Activated T-cell treated with anti-CD3 and anti-CD28 coated beads, Interleukin-2, amount 50 U/mL, for 1 hour (primary cell): Measurements from ENCODE around the gene TMA7.
"Not testable (repeated sequence)": the region's sequence is repeated elsewhere in the genome, so short reads cannot be mapped to it uniquely, and the experiment has no call there.

Experiments
- DNase-seq: peaks from one replicate; pipeline ENCODE4 v3.0.0-alpha.2; 2020

The TMA7 gene

GRCh38 chr3:48470286-48470685, 30.2 kb downstream of the TMA7 start:
- no peak for DNase-seq

DNA sequence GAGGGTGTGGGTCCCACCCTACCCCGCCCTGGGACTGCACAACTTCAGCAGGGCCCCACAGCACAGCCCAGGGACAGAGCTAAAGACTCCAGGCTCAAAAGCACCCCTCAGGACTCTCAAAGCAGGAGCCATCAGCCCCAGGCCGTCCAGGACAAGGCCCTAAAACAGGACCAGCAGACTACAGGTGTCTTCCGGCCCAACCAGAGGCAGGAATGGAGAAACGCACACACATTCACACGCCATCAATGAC, 32.5 kb downstream of the TMA7 start:
- no peak for DNase-seq

DNA sequence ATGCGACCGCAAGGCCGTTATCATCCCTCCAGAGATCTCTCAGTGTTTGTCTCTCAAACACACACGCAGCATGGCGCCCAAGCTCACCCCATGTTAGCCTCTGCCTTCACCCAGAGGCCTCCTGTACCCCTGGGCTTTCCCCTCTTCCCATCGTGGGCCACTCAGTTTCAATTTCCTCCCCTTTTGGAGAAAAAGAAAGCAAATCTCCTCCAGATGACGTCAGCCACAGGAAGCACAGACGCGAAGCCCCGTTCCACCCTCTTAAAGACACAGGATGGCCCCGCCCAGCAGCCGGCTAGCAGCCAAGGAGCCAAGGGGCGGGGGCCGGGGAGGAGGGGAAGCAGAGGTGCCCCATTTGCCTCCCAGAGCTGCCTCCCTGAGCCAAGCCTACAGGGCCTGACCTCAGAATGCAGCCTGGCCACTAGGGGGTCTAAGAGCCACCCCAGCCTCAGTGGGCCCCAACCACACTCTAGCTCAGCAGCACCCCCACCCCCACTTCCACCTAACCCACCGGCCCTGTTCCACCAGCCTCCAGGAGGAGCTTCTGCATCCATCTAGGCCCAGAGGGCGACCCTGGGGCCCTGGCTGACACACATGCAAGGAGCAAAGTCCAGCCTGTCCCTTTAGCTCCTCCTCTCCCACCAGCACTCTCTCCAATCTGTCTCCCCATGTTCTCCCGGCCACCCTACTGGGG, 33.0 kb downstream of the TMA7 start:
- DNase-seq = peak; percentile 90

DNA sequence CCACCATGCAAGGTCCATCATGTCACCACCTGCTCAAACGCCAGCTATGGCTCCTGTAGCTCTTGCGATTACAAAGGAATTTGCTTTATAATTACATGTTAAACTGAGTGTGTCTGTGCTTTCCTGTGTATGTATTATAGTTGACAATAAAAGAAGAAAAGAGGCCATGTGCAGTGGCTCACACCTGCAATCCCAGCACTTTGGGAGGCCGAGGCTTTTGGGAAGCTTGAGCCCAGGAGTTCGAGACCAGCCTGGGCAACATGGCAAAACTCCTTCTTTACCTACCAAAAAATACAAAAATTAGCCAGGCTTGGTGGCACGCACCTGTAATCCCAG, 33.5 kb downstream of the TMA7 start:
- DNase-seq = no peak

GRCh38 chr3:48474031-48474430, 34.0 kb downstream of the TMA7 start:
- not testable (repeated sequence) for DNase-seq

- DNase-seq = no peak
Observed at GRCh38 chr3:48474619-48475018, 34.6 kb downstream of the TMA7 start.

DNA sequence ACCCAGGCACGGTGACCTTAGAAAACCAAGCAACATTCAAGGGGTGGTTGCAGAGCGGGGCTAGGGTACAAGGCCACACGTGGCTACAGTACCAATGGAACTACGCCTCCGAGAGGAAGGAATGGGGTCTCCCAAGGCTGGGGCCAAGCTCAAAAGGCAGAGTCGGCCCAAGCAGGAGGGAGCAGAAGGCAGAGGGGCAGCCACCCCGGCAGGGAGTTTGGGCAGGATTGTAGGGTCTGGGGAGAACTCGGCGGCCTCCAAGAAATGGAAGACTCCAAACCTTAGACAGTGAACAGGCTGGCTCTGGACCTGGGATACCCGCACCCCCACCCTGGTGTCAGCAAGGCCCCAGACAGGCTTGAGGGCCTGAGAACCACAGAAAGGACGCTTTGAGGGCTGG, 35.1 kb downstream of the TMA7 start:
- DNase-seq = no peak

- DNase-seq = no peak
Observed at GRCh38 chr3:48476426-48477053, 36.5 kb downstream of the TMA7 start.

GRCh38 chr3:48477959-48478520, 38.0 kb downstream of the TMA7 start:
- no peak for DNase-seq

GRCh38 chr3:48478626-48479555, 38.8 kb downstream of the TMA7 start:
- peak; percentile 63 for DNase-seq

DNA sequence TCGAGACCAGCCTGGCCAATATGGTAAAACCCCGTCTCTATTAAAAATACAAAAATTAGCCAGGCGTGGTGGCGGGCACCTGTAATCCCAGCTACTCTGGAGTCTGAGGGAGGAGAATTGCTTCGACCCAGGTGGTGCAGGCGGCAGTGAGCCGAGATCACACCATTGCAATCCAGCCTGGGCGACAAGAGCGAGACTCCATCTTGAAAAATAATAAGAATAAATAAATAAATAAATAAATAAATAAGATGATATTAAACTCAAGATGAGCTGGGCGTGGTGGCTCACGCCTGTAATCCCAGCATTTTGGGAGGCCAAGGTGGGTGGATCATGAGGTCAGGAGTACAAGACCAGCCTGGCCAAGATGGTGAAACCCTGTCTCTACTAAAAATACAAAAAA, 40.8 kb downstream of the TMA7 start:
- DNase-seq = not testable (repeated sequence)

DNA sequence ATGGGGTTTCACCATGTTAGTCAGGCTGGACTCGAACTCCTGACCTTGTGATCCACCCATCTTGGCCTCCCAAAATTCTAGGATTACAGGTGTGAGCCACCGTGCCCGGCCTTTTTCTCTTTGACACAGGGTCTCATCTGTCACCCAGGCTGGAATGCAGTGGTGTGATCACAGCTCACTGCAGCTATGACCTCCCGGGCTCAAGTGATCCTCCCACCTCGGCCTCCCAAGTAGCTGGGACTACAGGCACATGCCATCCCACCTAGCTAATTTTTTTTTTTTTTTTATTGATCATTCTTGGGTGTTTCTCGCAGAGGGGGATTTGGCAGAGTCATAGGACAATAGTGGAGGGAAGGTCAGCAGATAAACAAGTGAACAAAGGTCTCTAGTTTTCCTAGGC, 42.8 kb downstream of the TMA7 start:
- DNase-seq = not testable (repeated sequence)

GRCh38 chr3:48486952-48487351, 46.9 kb downstream of the TMA7 start:
- DNase-seq = no peak

GRCh38 chr3:48492461-48493202, 52.6 kb downstream of the TMA7 start:
- DNase-seq = no peak

GRCh38 chr3:48493203-48493501, 53.1 kb downstream of the TMA7 start:
- no peak for DNase-seq
